ENCODE results near the gene HIVEP1.

- no peak for TF ChIP-seq EZH2 (IDR thresholded peaks at IDR 0.05)
- TF ChIP-seq POLR2AphosphoS5 (IDR thresholded peaks at IDR 0.05; ENCODE audit: borderline replicate concordance, low read depth, low read length): no peak
- TF ChIP-seq FOXP2 (optimal IDR thresholded peaks at IDR 0.05; ENCODE audit: control extremely low read depth, extremely low read length, insufficient read depth): no peak
These were observed 173.1 kb downstream of the HIVEP1 start for GRCh38 chr6:12185081-12185673.
